WTC11 (cell line): ENCODE results near the gene ACTA2.

Experiments
- CTCF ChIP-seq: fragments of 200-600 bp; IDR thresholded peaks from 2 replicates; pipeline ENCODE4 v1.8.0; 2022; ENCODE audit warnings: antibody characterized with exemption
- FOXP1 ChIP-seq: sonication (generic); formaldehyde crosslinking; IDR thresholded peaks from 2 replicates; pipeline ENCODE4 v1.8.0; 2022; ENCODE audit warnings: missing genetic modification reagents, mild to moderate bottlenecking, moderate library complexity, borderline replicate concordance
- JUN ChIP-seq: sonication (generic); formaldehyde crosslinking; IDR thresholded peaks from 2 replicates; pipeline ENCODE4 v1.8.0; 2023; ENCODE audit warnings: mild to moderate bottlenecking, missing genetic modification reagents
- USF1 ChIP-seq: sonication (generic); formaldehyde crosslinking; IDR thresholded peaks from 2 replicates; pipeline ENCODE4 v1.8.0; 2022; ENCODE audit warnings: mild to moderate bottlenecking, missing genetic modification reagents
- ZNF396 ChIP-seq: fragments of 250-450 bp; sonication (Bioruptor Pico); IDR thresholded peaks from 2 replicates; pipeline ENCODE4 v1.8.0; 2021; ENCODE audit warnings: mild to moderate bottlenecking, moderate library complexity, borderline replicate concordance

GRCh38 chr10:88999625-89000024, 47.1 kb upstream of the ACTA2 start:
- TF ChIP-seq CTCF (no peak), JUN (no peak), ZNF396 (CRISPR knock-in tag) (no peak), FOXP1 (CRISPR knock-in tag) (no peak), USF1 (CRISPR knock-in tag) (no peak)
